CD14-positive monocyte (primary cell): ENCODE results near the gene DSC3. TPM values are rescaled to one million over a fixed set of nuclear protein-coding genes. Genes with fewer than 3 reads are reported as not detected.

Experiments
- DNase-seq, 3 donors: peaks; one replicate each; pipeline ENCODE4 v3.0.0-alpha.2; 2011 to 2022
- H2AFZ ChIP-seq: 2 replicates; pipeline ENCODE4 v1.6.0; 2012; ENCODE audit warnings: mild to moderate bottlenecking, low read depth, low read length, inconsistent platforms; ENCODE audit not compliant: insufficient read depth, poor library complexity, severe bottlenecking
- H3K27ac ChIP-seq, 2 donors: 1 replicate in 1 of 2; 2 replicates in 1 of 2; pipeline ENCODE4 v1.5.1; 2012 to 2013; ENCODE audit warnings: low read length in 2 of 2, control low read depth in 1 of 2, inconsistent platforms in 1 of 2, low read depth in 1 of 2, mild to moderate bottlenecking in 1 of 2
- H3K27me3 ChIP-seq, 2 donors: one replicate each; pipeline versions ENCODE4 v1.6.0 to v1.6.1; 2011 to 2013; ENCODE audit warnings: low read length in 2 of 2; ENCODE audit not compliant: control insufficient read depth in 2 of 2, insufficient read depth in 2 of 2
- H3K36me3 ChIP-seq, 2 donors: replicated peaks in 1 of 2; 1 replicate in 1 of 2; 2 replicates in 1 of 2; pipeline versions ENCODE4 v1.5.1 to v1.6.1; 2012 to 2013; ENCODE audit warnings: low read length in 2 of 2, control low read depth in 1 of 2, inconsistent platforms in 1 of 2, mild to moderate bottlenecking in 1 of 2; ENCODE audit not compliant: insufficient read depth in 2 of 2, control insufficient read depth in 1 of 2
- H3K4me1 ChIP-seq, 2 donors: 1 replicate in 1 of 2; 2 replicates in 1 of 2; pipeline versions ENCODE4 v1.5.1 to v1.6.1; 2012 to 2013; ENCODE audit warnings: low read length in 2 of 2, control low read depth in 1 of 2, inconsistent platforms in 1 of 2, mild to moderate bottlenecking in 1 of 2, moderate library complexity in 1 of 2; ENCODE audit not compliant: insufficient read depth in 2 of 2, control insufficient read depth in 1 of 2
- H3K4me2 ChIP-seq: replicated peaks from 2 replicates; pipeline ENCODE3; 2012; ENCODE audit warnings: low read length, moderate library complexity, mild to moderate bottlenecking; ENCODE audit not compliant: poor library complexity, severe bottlenecking; ENCODE audit errors: extremely low read depth
- H3K4me3 ChIP-seq, 3 experiments: fragments of 200-600 bp in 1 of 3; sonication (generic) in 1 of 3; replicated peaks in 1 of 3; 1 replicate in 2 of 3; 2 replicates in 1 of 3; pipeline ENCODE4 v1.5.1; 2011 to 2013; ENCODE audit warnings: low read length in 3 of 3, mild to moderate bottlenecking in 3 of 3, control low read depth in 2 of 3, low read depth in 2 of 3, inconsistent platforms in 1 of 3, moderate library complexity in 1 of 3
- H3K79me2 ChIP-seq: 2 replicates; pipeline ENCODE4 v1.6.0; 2012; ENCODE audit warnings: mild to moderate bottlenecking, control low read depth, inconsistent platforms, low read length, moderate library complexity; ENCODE audit not compliant: insufficient read depth
- H3K9ac ChIP-seq: 2 replicates; pipeline ENCODE4 v1.6.0; 2017; ENCODE audit warnings: low read length, mild to moderate bottlenecking; ENCODE audit not compliant: insufficient read depth, poor library complexity, severe bottlenecking
- H3K9me3 ChIP-seq, 2 donors: replicated peaks in 1 of 2; 1 replicate in 1 of 2; 2 replicates in 1 of 2; pipeline versions ENCODE4 v1.5.1 to v1.6.1; 2012 to 2013; ENCODE audit warnings: low read length in 2 of 2, control low read depth in 1 of 2; ENCODE audit not compliant: control insufficient read depth in 1 of 2, insufficient read depth in 1 of 2
- H4K20me1 ChIP-seq: 2 replicates; pipeline ENCODE4 v1.6.0; 2012; ENCODE audit warnings: mild to moderate bottlenecking, low read length, control low read depth, moderate library complexity; ENCODE audit not compliant: insufficient read depth
- H3K27ac Mint-ChIP-seq, 7 donors: one replicate each; pipeline ENCODE4 v1.8.0; 2020; ENCODE audit warnings: mild to moderate bottlenecking in 7 of 7, mixed read lengths in 7 of 7, moderate library complexity in 6 of 7, inconsistent platforms in 2 of 7
- H3K27me3 Mint-ChIP-seq, 3 donors: one replicate each; pipeline ENCODE4 v1.8.0; 2021 to 2022; ENCODE audit warnings: low read depth in 3 of 3, mild to moderate bottlenecking in 3 of 3, mixed read lengths in 3 of 3, moderate library complexity in 3 of 3, inconsistent platforms in 1 of 3
- H3K36me3 Mint-ChIP-seq, 2 donors: one replicate each; pipeline ENCODE4 v1.8.0; 2020; ENCODE audit warnings: mixed read lengths in 2 of 2, inconsistent platforms in 1 of 2, mild to moderate bottlenecking in 1 of 2
- H3K4me1 Mint-ChIP-seq: one replicate; pipeline ENCODE4 v1.8.0; 2020; ENCODE audit warnings: mild to moderate bottlenecking, mixed read lengths
- H3K4me3 Mint-ChIP-seq, 2 donors: one replicate each; pipeline ENCODE4 v1.8.0; 2020; ENCODE audit warnings: mild to moderate bottlenecking in 2 of 2, mixed read lengths in 2 of 2, moderate library complexity in 1 of 2
- H3K9me3 Mint-ChIP-seq, 7 donors: one replicate each; pipeline ENCODE4 v1.8.0; 2020 to 2022; ENCODE audit warnings: mixed read lengths in 7 of 7, mild to moderate bottlenecking in 6 of 7, moderate library complexity in 6 of 7, inconsistent platforms in 2 of 7
- CTCF ChIP-seq: fragments of 200-600 bp; IDR thresholded peaks from one replicate; pipeline ENCODE4 v1.8.0; 2022; ENCODE audit warnings: antibody characterized with exemption, mild to moderate bottlenecking
- WGBS: methylation state at CpG from one replicate; pipeline ENCODE4 v1.1.5; 2013; ENCODE audit warnings: missing lambda C conversion rate; ENCODE audit not compliant: insufficient coverage; 5-methylcytosine and 5-hydroxymethylcytosine counted together
- intact Hi-C, 2 donors: fragments of 100-400 bp; cut with micrococcal nuclease; formaldehyde crosslinking; loops; one replicate each; pipeline versions ENCODE4 v1.15.0 to v1.15.1; 2023
- polyA plus RNA-seq, 3 donors: library from polyadenylated mRNA; depleted of rRNA in 1 of 3; unstranded in 2 of 3; stranded (reverse) in 1 of 3; fragments of 300-500 nt in 2 of 3; fragments of >200 nt in 1 of 3; fragmentation: Illumina TruSeq in 2 of 3; gene quantifications; 1 replicate in 2 of 3; 2 replicates in 1 of 3; pipeline ENCODE4 v1.2.3, GENCODE V29; 2012 to 2021

Gene DSC3
- polyA plus RNA-seq, 3 donors: not detected

GRCh38 chr18:31046916-31047315, 4.4 kb upstream of the DSC3 start:
- Mint-ChIP-seq H3K9me3 (peaks cover 0 to 17% (median 11%) of the 10 kb centered on the region in 7 donors), H3K4me1 (peaks cover 5% of the 10 kb centered on the region), H3K27me3 (peaks cover 33 to 44% (median 39%) of the 10 kb centered on the region in 3 donors), H3K36me3 (peaks cover 3 to 5% of the 10 kb centered on the region in 2 donors), H3K4me3 (no peak overlapping the region), H3K27ac (no peak overlapping the region)
- H3K4me3 ChIP-seq: no peak overlapping the region
- no peaks in the 10 kb centered on the region for H4K20me1 ChIP-seq
- H3K9ac ChIP-seq: no peak overlapping the region
- H3K36me3 ChIP-seq: no peaks in the 10 kb centered on the region
- no peak overlapping the region for H3K27ac ChIP-seq
- TF ChIP-seq CTCF: no peak
- H3K4me1 ChIP-seq: peaks cover 0 to 10% of the 10 kb centered on the region in 2 donors
- intact Hi-C loops: no loop called here
- H2AFZ ChIP-seq: no peak overlapping the region
- DNase-seq: no peak
- H3K27me3 ChIP-seq: peaks cover 37 to 45% of the 10 kb centered on the region in 2 donors
- no peak overlapping the region for H3K4me2 ChIP-seq
- no peaks in the 10 kb centered on the region for H3K79me2 ChIP-seq
- H3K9me3 ChIP-seq: peaks cover 0 to 25% of the 10 kb centered on the region in 2 donors

GRCh38 chr18:31045599-31045998, 3.1 kb upstream of the DSC3 start:
- Mint-ChIP-seq H3K36me3 (peaks cover 6 to 8% of the 10 kb centered on the region in 2 donors), H3K27ac (peak overlapping the region in 1 of 7 donors; percentile 68), H3K4me3 (peak overlapping the region in 1 of 2 donors; percentile 47), H3K9me3 (peaks cover 0 to 28% (median 16%) of the 10 kb centered on the region in 7 donors), H3K4me1 (peaks cover 15% of the 10 kb centered on the region), H3K27me3 (peaks cover 46 to 57% (median 52%) of the 10 kb centered on the region in 3 donors)
- intact Hi-C loops: no loop called here
- 93% methylated on average over 3 of the region's 6 CpGs for WGBS
- Histone ChIP-seq H3K4me3 (no peak overlapping the region), H3K9ac (no peak overlapping the region), H4K20me1 (no peaks in the 10 kb centered on the region), H2AFZ (no peak overlapping the region), H3K79me2 (no peaks in the 10 kb centered on the region), H3K4me2 (no peak overlapping the region), H3K27ac (no peak overlapping the region), H3K36me3 (no peaks in the 10 kb centered on the region), H3K27me3 (peaks cover 49 to 58% of the 10 kb centered on the region in 2 donors), H3K9me3 (peaks cover 0 to 36% of the 10 kb centered on the region in 2 donors), H3K4me1 (peaks cover 4 to 12% of the 10 kb centered on the region in 2 donors)
- DNase-seq: no peak
- no peak for TF ChIP-seq CTCF
